Neural progenitor cell (in vitro differentiated cells): Measurements from ENCODE around the gene PSMD14. TPM values are rescaled to one million over a fixed set of nuclear protein-coding genes. Genes with fewer than 3 reads are reported as not detected.

ENCODE experiments used
- DNase-seq: peaks from one replicate; pipeline ENCODE4 v3.0.0-alpha.2; 2016; ENCODE audit warnings: low spot score
- H2AFZ ChIP-seq: fragments of 200-600 bp; sonication (generic); replicated peaks from 2 replicates; pipeline ENCODE4 v1.6.1; 2016; ENCODE audit warnings: antibody characterized with exemption
- H3F3A ChIP-seq: fragments of 200-600 bp; sonication (generic); 2 replicates; pipeline ENCODE4 v1.6.1; 2016; ENCODE audit warnings: antibody characterized with exemption, low read depth
- H3K27ac ChIP-seq: fragments of 200-600 bp; sonication (generic); 2 replicates; pipeline ENCODE4 v1.5.1; 2016; ENCODE audit warnings: mild to moderate bottlenecking
- H3K27me3 ChIP-seq: fragments of 200-600 bp; sonication (generic); 2 replicates; pipeline ENCODE4 v1.6.1; 2016; ENCODE audit warnings: mild to moderate bottlenecking, moderate library complexity
- H3K36me3 ChIP-seq: fragments of 200-600 bp; sonication (generic); 2 replicates; pipeline ENCODE4 v1.5.1; 2016
- H3K4me1 ChIP-seq: fragments of 200-600 bp; sonication (generic); 2 replicates; pipeline ENCODE4 v1.6.1; 2016; ENCODE audit warnings: mixed run types
- H3K4me2 ChIP-seq: fragments of 200-600 bp; sonication (generic); 2 replicates; pipeline ENCODE4 v1.6.1; 2016
- H3K4me3 ChIP-seq: fragments of 200-600 bp; sonication (generic); 2 replicates; pipeline ENCODE4 v1.5.1; 2016
- H3K79me2 ChIP-seq: fragments of 200-600 bp; sonication (generic); 2 replicates; pipeline ENCODE4 v1.6.1; 2016; ENCODE audit warnings: low read depth
- H3K9ac ChIP-seq: fragments of 200-600 bp; sonication (generic); 2 replicates; pipeline ENCODE4 v1.6.1; 2016
- H3K9me3 ChIP-seq: fragments of 200-600 bp; sonication (generic); 2 replicates; pipeline ENCODE4 v1.5.1; 2016; ENCODE audit warnings: low read depth
- H4K20me1 ChIP-seq: fragments of 200-600 bp; sonication (generic); 2 replicates; pipeline ENCODE4 v1.6.1; 2016; ENCODE audit warnings: low read depth
- H3K27ac Mint-ChIP-seq: 3 replicates; pipeline ENCODE4 v1.8.0; 2021; ENCODE audit warnings: mixed read lengths
- H3K27me3 Mint-ChIP-seq: 2 replicates; pipeline ENCODE4 v1.8.0; 2022; ENCODE audit warnings: low read depth, mild to moderate bottlenecking, inconsistent platforms, moderate library complexity, mixed read lengths; ENCODE audit not compliant: insufficient read depth
- H3K36me3 Mint-ChIP-seq: 3 replicates; pipeline ENCODE4 v1.8.0; 2021; ENCODE audit warnings: mixed read lengths
- H3K4me1 Mint-ChIP-seq: 3 replicates; pipeline ENCODE4 v1.8.0; 2021; ENCODE audit warnings: mixed read lengths
- H3K4me3 Mint-ChIP-seq: 3 replicates; pipeline ENCODE4 v1.8.0; 2021; ENCODE audit warnings: mild to moderate bottlenecking, moderate library complexity, mixed read lengths
- H3K9me3 Mint-ChIP-seq: 3 replicates; pipeline ENCODE4 v1.8.0; 2020; ENCODE audit warnings: mixed read lengths
- CTCF ChIP-seq: fragments of 200-600 bp; sonication (generic); IDR thresholded peaks from 2 replicates; pipeline ENCODE4 v1.5.1; 2017; ENCODE audit warnings: antibody characterized with exemption, mild to moderate bottlenecking
- EZH2 ChIP-seq: fragments of 200-600 bp; sonication (generic); IDR thresholded peaks from 2 replicates; pipeline ENCODE4 v1.6.1; 2017; ENCODE audit warnings: antibody characterized with exemption, mild to moderate bottlenecking, moderate library complexity
- EZH2phosphoT487 ChIP-seq: fragments of 200-600 bp; sonication (generic); IDR thresholded peaks from 2 replicates; pipeline ENCODE4 v1.6.1; 2017; ENCODE audit warnings: antibody characterized with exemption
- total RNA-seq: library from RNA; depleted of rRNA; stranded (reverse); fragments of >200 nt; gene quantifications from 2 replicates; pipeline ENCODE4 v1.2.3, GENCODE V29; 2015; ENCODE audit warnings: low replicate concordance

PSMD14 gene
- 117 and 152 TPM in 2 replicates for total RNA-seq

- peak within 1 kb of the TSS; percentile 94 for H3K4me3 Mint-ChIP-seq
Measured at GRCh38 chr2:161308178-161308955, at the start of gene PSMD14. TSS of gene PSMD14 (plus strand) at chr2:161308425. CDS start at chr2:161318826, 10,401 bp downstream.

GRCh38 chr2:161265874-161266273 lies 42.4 kb upstream of the PSMD14 start:
- Histone ChIP-seq H3K4me1 (no peaks in the 10 kb centered on the region), H4K20me1 (no peaks in the 10 kb centered on the region), H3F3A (no peaks in the 10 kb centered on the region), H2AFZ (peak overlapping the region; percentile 6), H3K36me3 (no peaks in the 10 kb centered on the region), H3K4me2 (no peak overlapping the region), H3K4me3 (no peak overlapping the region), H3K27ac (no peak overlapping the region), H3K9me3 (no peaks in the 10 kb centered on the region), H3K79me2 (no peaks in the 10 kb centered on the region), H3K27me3 (no peaks in the 10 kb centered on the region), H3K9ac (no peak overlapping the region)
- Mint-ChIP-seq H3K4me3 (no peak overlapping the region), H3K27me3 (no peaks in the 10 kb centered on the region), H3K36me3 (no peaks in the 10 kb centered on the region), H3K27ac (no peak overlapping the region), H3K4me1 (no peaks in the 10 kb centered on the region), H3K9me3 (no peaks in the 10 kb centered on the region)
- DNase-seq: no peak
- TF ChIP-seq CTCF: no peak
- TF ChIP-seq EZH2phosphoT487: no peak
- no peak for TF ChIP-seq EZH2

More at GRCh38 chr2:161308178-161308955, at the start of gene PSMD14:
- Mint-ChIP-seq H3K4me1 (peaks cover 17% of the 10 kb centered on the region), H3K36me3 (peaks cover 19% of the 10 kb centered on the region), H3K27ac (peak within 1 kb of the TSS; percentile 96), H3K27me3 (peaks cover 5% of the 10 kb centered on the region), H3K9me3 (peaks cover 5% of the 10 kb centered on the region)
- H3K4me1 ChIP-seq: peaks cover 9% of the 10 kb centered on the region
- H3K4me3 ChIP-seq: peak within 1 kb of the TSS; percentile 73
- H4K20me1 ChIP-seq: no peaks in the 10 kb centered on the region
- peaks cover 60% of the 10 kb centered on the region for H3K79me2 ChIP-seq
- H3K27ac ChIP-seq: peak within 1 kb of the TSS; percentile 94
- peak; percentile 94 for DNase-seq
- TF ChIP-seq EZH2 (peak; percentile 55), CTCF (no peak)
- H2AFZ ChIP-seq: peak within 1 kb of the TSS; percentile 84
- H3K9ac ChIP-seq: peak within 1 kb of the TSS; percentile 84
- H3F3A ChIP-seq: peaks cover 12% of the 10 kb centered on the region
- no peaks in the 10 kb centered on the region for H3K36me3 ChIP-seq
- H3K27me3 ChIP-seq: no peaks in the 10 kb centered on the region
- no peaks in the 10 kb centered on the region for H3K9me3 ChIP-seq
- peak within 1 kb of the TSS; percentile 92 for H3K4me2 ChIP-seq

GRCh38 chr2:161269111-161269510 lies 39.1 kb upstream of the PSMD14 start:
- H3K9ac ChIP-seq: no peak overlapping the region

More at GRCh38 chr2:161269111-161269510, 39.1 kb upstream of the PSMD14 start:
- H3K27ac Mint-ChIP-seq: no peak overlapping the region
- H3K27me3 ChIP-seq: no peaks in the 10 kb centered on the region
- no peaks in the 10 kb centered on the region for H3K27me3 Mint-ChIP-seq
- H4K20me1 ChIP-seq: no peaks in the 10 kb centered on the region
- no peaks in the 10 kb centered on the region for H3K79me2 ChIP-seq
- H3K27ac ChIP-seq: no peak overlapping the region
- no peak for DNase-seq
- H3K9me3 ChIP-seq: no peaks in the 10 kb centered on the region
- no peaks in the 10 kb centered on the region for H3F3A ChIP-seq
- no peaks in the 10 kb centered on the region for H3K4me1 Mint-ChIP-seq
- no peak overlapping the region for H3K4me3 Mint-ChIP-seq
- no peak overlapping the region for H2AFZ ChIP-seq
- TF ChIP-seq EZH2 (no peak), CTCF (no peak), EZH2phosphoT487 (no peak)
- no peaks in the 10 kb centered on the region for H3K36me3 ChIP-seq
- no peaks in the 10 kb centered on the region for H3K36me3 Mint-ChIP-seq
- no peaks in the 10 kb centered on the region for H3K9me3 Mint-ChIP-seq
- H3K4me3 ChIP-seq: no peak overlapping the region
- no peak overlapping the region for H3K4me2 ChIP-seq
- no peaks in the 10 kb centered on the region for H3K4me1 ChIP-seq
